CD4-positive, alpha-beta T cell treated with Interleukin-21 for 1 hour (primary cell): ENCODE measurements around the gene EXTL1.

Experiments used
- DNase-seq: peaks from one replicate; pipeline ENCODE4 v3.0.0-alpha.2; 2020

EXTL1 gene

DNA sequence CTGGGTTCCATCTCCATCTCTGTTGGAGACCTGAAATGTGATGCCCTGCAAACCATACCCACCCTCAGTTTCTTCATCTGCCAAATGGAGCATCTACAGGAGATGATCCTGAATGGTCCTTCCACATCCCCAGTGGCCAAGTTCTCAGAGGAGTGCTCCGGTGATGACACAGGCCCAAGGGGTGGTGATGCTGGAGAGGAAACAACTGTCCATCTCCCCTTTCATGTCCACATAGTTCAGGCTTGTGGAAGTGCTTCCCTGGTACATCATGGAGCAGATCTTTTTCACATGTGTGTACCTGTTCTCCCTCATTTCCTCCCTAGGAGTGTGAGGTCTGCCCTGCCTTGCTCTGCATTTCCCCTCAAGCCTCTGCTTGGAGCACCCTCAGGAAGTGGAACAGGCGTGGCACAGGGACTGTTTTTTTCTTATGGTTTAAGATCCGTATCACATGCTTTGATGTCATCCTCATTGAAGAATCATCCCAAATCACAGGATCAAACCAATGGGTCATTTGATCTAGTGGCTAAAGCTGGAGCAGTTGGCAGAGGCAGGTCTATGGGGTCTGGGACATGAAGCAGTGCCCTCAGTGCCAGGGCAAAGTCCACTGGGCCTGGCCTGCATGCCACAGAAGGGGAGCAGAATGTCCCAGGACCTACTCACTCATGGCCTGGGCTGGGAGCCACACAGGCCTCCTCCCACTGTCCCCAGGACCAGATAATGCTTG is 54.0 kb downstream of the EXTL1 start:
- DNase-seq, result no peak

DNA sequence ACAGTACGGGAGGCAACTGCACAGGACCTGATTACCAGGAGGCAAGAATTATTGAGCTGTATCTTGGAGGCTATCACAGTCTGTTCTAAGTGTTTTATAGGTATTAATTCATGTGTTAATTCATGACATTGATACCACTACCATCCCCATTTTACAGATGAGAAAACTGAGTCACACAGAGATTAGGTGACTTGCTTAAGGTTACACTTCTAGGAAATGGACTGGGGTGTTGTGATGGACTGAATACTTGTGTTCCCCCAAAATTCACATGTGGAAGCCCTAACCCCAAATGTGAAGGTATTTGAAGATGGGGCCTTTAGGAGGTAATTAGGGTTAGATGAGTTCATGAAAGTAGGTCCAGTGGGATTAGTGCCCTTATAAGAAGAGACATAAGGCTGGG is 55.9 kb downstream of the EXTL1 start:
- DNase-seq, result no peak

GRCh38 chr1:26078286-26079177 is 57.0 kb downstream of the EXTL1 start:
- DNase-seq, result no peak

DNA sequence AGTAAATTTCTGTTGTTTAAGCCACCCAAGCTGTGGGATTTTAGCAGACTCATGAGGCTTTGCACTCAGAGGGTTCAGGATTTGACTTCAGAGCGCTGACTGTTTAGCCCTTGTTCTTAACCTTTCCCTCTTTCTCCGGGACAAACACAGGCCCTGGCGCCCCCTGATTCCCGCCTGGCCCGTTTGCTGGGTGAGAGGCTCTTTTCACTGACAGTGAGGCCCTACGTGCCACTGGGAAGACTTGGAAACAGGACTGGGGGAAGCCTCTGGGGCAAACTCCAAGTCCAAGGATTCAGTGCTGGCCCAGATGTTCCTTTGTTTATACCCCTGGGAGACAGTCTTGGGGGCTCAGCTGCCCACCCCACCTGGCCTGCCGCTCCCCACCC is 57.6 kb downstream of the EXTL1 start:
- DNase-seq, result no peak

- DNase-seq, result no peak
Observed at GRCh38 chr1:26079960-26080814, 58.6 kb downstream of the EXTL1 start.

DNA sequence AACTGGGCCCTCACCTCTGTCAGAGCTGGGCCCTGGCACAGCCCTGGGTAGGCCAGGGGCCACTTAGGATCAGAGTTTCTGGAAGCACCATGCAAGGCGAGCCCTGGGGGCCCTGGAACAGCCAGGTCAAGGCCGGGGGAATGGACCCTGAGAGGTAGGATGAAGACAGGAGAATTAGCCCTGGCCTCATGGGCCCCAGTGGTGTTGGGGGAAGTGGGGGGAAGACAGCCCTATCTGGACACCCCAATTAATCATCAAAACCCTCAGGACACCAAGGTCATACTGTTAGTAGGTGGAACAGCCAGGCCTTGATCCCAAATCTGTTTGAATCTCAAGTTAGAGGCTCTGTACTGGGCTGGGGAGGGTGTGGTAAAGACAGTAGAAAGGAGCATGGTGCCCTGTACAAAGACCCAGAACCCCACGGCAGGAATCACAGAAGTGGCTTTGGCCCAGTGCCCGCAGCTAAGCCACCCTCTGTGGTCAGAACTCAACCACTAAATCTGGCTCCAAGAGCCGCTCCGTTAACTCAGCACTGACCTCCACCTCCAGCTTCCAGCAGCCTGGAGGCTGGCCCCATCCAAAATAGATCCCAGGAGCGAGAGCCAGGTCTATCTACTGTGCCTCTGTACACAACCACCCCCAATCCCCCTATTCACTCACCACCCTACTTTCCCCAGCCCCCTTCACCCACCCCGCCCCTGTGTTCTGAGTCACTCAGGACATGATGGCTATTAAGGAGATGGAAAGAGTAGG is 59.9 kb downstream of the EXTL1 start:
- DNase-seq, result no peak

GRCh38 chr1:26082020-26082350 is 60.4 kb downstream of the EXTL1 start:
- DNase-seq, result no peak

GRCh38 chr1:26083208-26083607 is 61.6 kb downstream of the EXTL1 start:
- no peak for DNase-seq

DNA sequence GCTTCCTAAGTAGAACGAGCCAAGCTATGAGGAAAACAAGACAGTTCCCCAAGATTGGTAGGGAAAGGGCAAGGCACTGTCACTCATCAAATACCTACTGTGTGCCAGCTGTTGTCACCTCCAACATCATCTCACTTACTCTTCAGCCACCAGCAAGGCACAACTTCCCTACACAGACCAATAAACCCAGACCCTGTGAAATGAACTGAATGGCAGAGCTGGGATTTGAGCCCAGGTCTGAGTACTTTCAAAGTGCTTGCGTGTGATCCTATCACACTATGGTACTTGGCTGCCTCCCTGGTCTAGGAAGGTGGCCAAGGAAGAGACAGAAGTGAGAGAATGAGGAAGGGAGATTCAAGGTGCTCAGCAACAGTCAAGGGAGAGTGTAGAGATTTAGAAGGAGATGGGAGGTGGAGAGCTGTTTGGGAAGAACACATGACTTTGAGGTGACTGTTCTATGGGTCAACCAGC is 62.6 kb downstream of the EXTL1 start:
- DNase-seq, result no peak

DNA sequence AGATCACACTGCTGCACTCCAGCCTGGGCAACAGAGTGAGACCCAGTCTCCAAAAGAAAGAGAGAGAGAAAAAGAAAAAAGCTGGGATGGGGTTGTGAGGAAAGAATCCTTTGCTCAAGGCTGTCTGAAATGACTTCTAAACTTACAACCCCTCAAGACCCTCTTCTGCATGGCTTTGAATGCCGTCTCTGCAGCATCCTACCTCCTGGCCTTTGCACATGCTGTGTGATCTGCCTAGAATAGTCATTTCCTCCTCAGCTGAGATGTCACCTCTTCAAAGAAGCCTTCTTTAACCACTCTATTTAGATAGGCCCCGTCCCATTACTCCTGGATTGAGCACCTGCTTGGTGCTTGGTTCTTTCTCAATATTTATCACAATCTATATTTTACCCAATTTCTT is 63.3 kb downstream of the EXTL1 start:
- no peak for DNase-seq
